ENCODE results near the gene CFAP77. TPM values are rescaled to one million over a fixed set of nuclear protein-coding genes. Genes with fewer than 3 reads are reported as not detected.

Gene CFAP77
- total and polyA plus RNA-seq, 10 of the 15 experiments (the other 5 are each of a cell fraction or from before 2014, with no cell fraction given): 0.33 TPM; not detected in 9

- intact Hi-C loops (cut with micrococcal nuclease; ENCODE audit: unreplicated experiment): no loop called here
- Histone ChIP-seq H3K4me2 (ENCODE audit: control insufficient read depth, insufficient read depth) (no peak overlapping the region), H3K27ac (ENCODE audit: control insufficient read depth, insufficient read depth) (no peak overlapping the region), H3K4me3 (no peak overlapping the region), H3K79me2 (ENCODE audit: control insufficient read depth, insufficient read depth, low read length) (no peaks in the 10 kb centered on the region), H3K27me3 (replicated peaks in 1 of 2; ENCODE audit: control insufficient read depth in 2 of 2, insufficient read depth in 2 of 2, low read length in 1 of 2) (no peaks in the 10 kb centered on the region), H3K36me3 (ENCODE audit: control insufficient read depth in 2 of 2, insufficient read depth in 2 of 2, low read length in 1 of 2) (peaks cover 10 to 11% of the 10 kb centered on the region in 2 experiments), H3K9me3 (replicated peaks; ENCODE audit: control insufficient read depth, insufficient read depth, low read length) (no peaks in the 10 kb centered on the region), H2AFZ (ENCODE audit: control insufficient read depth, low read depth, low read length) (no peak overlapping the region), H3K9ac (ENCODE audit: control insufficient read depth, insufficient read depth, low read length) (no peak overlapping the region), H4K20me1 (ENCODE audit: control insufficient read depth, insufficient read depth) (no peaks in the 10 kb centered on the region), H3K4me1 (ENCODE audit: control insufficient read depth, insufficient read depth, low read length) (peaks cover 6% of the 10 kb centered on the region)
- no peak for DNase-seq (ENCODE audit: low read depth, low spot score)
- ChIA-PET POLR2A (no interaction called here), RAD21 (ENCODE audit: unreplicated experiment) (no interaction called here), CTCF (no interaction called here), SMC1A (ENCODE audit: uncharacterized antibody, unreplicated experiment) (no interaction called here)
- no peak for TF ChIP-seq ZNF622 (IDR thresholded peaks at IDR 0.05)
- no peak for TF ChIP-seq CREB1 (IDR thresholded peaks at IDR 0.05; ENCODE audit: low read depth)
- TF ChIP-seq PBX3 (IDR thresholded peaks at IDR 0.05; ENCODE audit: insufficient replicate concordance, low read depth, low read length): no peak
- TF ChIP-seq ZSCAN29 (IDR thresholded peaks at IDR 0.05): no peak
- no peak for TF ChIP-seq EZH2 (IDR thresholded peaks at IDR 0.05; ENCODE audit: borderline replicate concordance, control insufficient read depth, low read depth, low read length)
- no peak for TF ChIP-seq ZNF207 (IDR thresholded peaks at IDR 0.05; ENCODE audit: borderline replicate concordance)
- no peak for TF ChIP-seq BACH1 (IDR thresholded peaks at IDR 0.05; ENCODE audit: borderline replicate concordance)
- no peak for TF ChIP-seq BMI1 (IDR thresholded peaks at IDR 0.05; ENCODE audit: borderline replicate concordance)
- TF ChIP-seq YBX1 (IDR thresholded peaks at IDR 0.05): no peak
- no peak for TF ChIP-seq IKZF2 (IDR thresholded peaks at IDR 0.05)
- no peak for TF ChIP-seq E2F4 (IDR thresholded peaks at IDR 0.05; ENCODE audit: low read depth, low read length)
- TF ChIP-seq KDM1A (IDR thresholded peaks at IDR 0.05; ENCODE audit: borderline replicate concordance): no peak
- no peak for TF ChIP-seq MYC (IDR thresholded peaks at IDR 0.05; ENCODE audit: insufficient read depth, insufficient read length, insufficient replicate concordance, low read length, severe bottlenecking)
- no peak for FAIRE-seq
- 77% methylated on average over 6 of the region's 6 CpGs for WGBS (ENCODE audit: insufficient coverage, insufficient replicate concordance, low lambda C conversion rate, missing lambda C conversion rate)
- in situ Hi-C loops (cut with MboI): no loop called here
- BruUV-seq (replicated peaks): no TSS peak
- ATAC-seq: no peak
These were observed 195.4 kb downstream of the CFAP77 start for GRCh38 chr9:132605387-132605786.
